ENCODE results near the gene RNF43. TPM values are rescaled to one million over a fixed set of nuclear protein-coding genes. Genes with fewer than 3 reads are reported as not detected.

The RNF43 gene
- total and polyA plus RNA-seq, 2 of the 13 experiments (the other 11 are each of a cell fraction or from before 2014, with no cell fraction given): 31.0 to 53.4 TPM

DNA sequence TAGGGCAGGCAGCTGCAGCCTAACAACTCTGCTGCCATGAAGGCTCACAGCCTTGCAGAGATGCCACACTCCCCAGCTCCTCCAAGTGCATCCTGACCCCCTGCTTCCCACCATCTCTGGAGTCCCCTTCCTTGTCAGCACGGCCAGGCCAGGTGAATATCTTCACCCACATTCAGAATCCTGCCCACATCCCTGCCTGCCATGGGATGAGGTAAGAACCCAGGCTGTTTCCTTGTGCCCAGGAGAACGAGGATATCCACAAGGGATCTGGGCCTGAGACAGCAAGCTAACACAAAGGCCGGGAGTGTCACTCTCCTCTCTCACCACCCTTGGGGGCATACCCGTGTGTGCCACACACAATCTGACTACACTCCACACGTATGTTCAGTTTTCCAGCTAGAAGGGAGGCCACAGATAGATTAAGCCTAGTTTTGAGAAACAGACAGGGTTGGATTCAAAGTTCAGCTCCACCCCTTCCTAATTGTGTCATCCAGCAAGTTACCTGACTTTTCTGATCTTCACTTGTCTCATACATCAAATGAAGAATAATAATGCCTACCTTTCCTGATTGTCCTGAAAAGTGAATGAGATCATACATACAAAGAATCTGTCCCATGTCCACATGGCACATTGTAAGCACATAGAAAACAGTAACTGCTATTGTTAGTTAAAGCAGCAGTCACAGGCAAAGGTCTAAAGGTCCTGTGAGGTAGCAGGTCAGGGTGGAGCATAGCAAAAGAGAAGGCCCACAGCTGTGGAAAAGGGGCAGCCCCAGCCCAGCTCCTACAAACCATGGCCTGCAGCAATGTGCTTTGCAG, 47.9 kb downstream of the RNF43 start (continued):
- TF ChIP-seq ZNF513 (CRISPR knock-in tag; conservative IDR thresholded peaks at IDR 0.05) (no peak), ZNF614 (CRISPR knock-in tag; IDR thresholded peaks at IDR 0.05; ENCODE audit: borderline replicate concordance) (no peak), ZNF543 (CRISPR knock-in tag; IDR thresholded peaks at IDR 0.05) (0 out of 2 replicates have a peak, but pooled peaks have one; percentile 59), KMT2A (CRISPR knock-in tag; IDR thresholded peaks at IDR 0.05) (peak; percentile 45; the same call in 1 of the 2 replicates), SKI (IDR thresholded peaks at IDR 0.05; ENCODE audit: partially characterized antibody) (no peak), IRF2 (CRISPR knock-in tag; IDR thresholded peaks at IDR 0.05) (no peak; the same call in 1 of the 2 replicates), NCOA5 (CRISPR knock-in tag; IDR thresholded peaks at IDR 0.05) (no peak), ZNF337 (CRISPR knock-in tag; IDR thresholded peaks at IDR 0.05; ENCODE audit: borderline replicate concordance, low read depth) (no peak), GPBP1L1 (CRISPR knock-in tag; IDR thresholded peaks at IDR 0.05) (no peak), ZNF710 (CRISPR knock-in tag; IDR thresholded peaks at IDR 0.05; ENCODE audit: borderline replicate concordance) (peak; percentile 81; the same call in 1 of the 2 replicates), KAT2B (IDR thresholded peaks at IDR 0.05; ENCODE audit: borderline replicate concordance, low read depth, low read length) (no peak), PLSCR1 (CRISPR knock-in tag; IDR thresholded peaks at IDR 0.05; ENCODE audit: borderline replicate concordance) (no peak), KDM5B (CRISPR knock-in tag; IDR thresholded peaks at IDR 0.05; ENCODE audit: borderline replicate concordance) (no peak)
- TF ChIP-seq, protein P1, sequence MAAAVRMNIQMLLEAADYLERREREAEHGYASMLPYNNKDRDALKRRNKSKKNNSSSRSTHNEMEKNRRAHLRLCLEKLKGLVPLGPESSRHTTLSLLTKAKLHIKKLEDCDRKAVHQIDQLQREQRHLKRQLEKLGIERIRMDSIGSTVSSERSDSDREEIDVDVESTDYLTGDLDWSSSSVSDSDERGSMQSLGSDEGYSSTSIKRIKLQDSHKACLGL (CRISPR knock-in tag; IDR thresholded peaks at IDR 0.05): no peak
- TF ChIP-seq, protein P2, sequence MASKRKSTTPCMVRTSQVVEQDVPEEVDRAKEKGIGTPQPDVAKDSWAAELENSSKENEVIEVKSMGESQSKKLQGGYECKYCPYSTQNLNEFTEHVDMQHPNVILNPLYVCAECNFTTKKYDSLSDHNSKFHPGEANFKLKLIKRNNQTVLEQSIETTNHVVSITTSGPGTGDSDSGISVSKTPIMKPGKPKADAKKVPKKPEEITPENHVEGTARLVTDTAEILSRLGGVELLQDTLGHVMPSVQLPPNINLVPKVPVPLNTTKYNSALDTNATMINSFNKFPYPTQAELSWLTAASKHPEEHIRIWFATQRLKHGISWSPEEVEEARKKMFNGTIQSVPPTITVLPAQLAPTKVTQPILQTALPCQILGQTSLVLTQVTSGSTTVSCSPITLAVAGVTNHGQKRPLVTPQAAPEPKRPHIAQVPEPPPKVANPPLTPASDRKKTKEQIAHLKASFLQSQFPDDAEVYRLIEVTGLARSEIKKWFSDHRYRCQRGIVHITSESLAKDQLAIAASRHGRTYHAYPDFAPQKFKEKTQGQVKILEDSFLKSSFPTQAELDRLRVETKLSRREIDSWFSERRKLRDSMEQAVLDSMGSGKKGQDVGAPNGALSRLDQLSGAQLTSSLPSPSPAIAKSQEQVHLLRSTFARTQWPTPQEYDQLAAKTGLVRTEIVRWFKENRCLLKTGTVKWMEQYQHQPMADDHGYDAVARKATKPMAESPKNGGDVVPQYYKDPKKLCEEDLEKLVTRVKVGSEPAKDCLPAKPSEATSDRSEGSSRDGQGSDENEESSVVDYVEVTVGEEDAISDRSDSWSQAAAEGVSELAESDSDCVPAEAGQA (IDR thresholded peaks at IDR 0.05; ENCODE audit: low read depth): no peak
- TF ChIP-seq, protein P2 (CRISPR knock-in tag; IDR thresholded peaks at IDR 0.05; ENCODE audit: borderline replicate concordance): no peak
